Liver (tissue), 9 donors: Measurements from ENCODE around the gene IQCM. TPM values are rescaled to one million over a fixed set of nuclear protein-coding genes. Genes with fewer than 3 reads are reported as not detected.

Source experiments
- DNase-seq: peaks from one replicate; pipeline ENCODE4 v3.0.0-alpha.2; 2017; ENCODE audit warnings: low spot score
- H3K27ac ChIP-seq, 2 donors: one replicate each; pipeline ENCODE4 v1.7.0; 2013; ENCODE audit warnings: inconsistent platforms in 2 of 2, low read length in 2 of 2, control low read depth in 1 of 2, low read depth in 1 of 2, mild to moderate bottlenecking in 1 of 2
- H3K27me3 ChIP-seq, 4 donors: one replicate each; pipeline versions ENCODE4 v1.6.1 to v1.7.0; 2013; ENCODE audit warnings: low read length in 3 of 4, inconsistent platforms in 1 of 4, mild to moderate bottlenecking in 1 of 4, moderate library complexity in 1 of 4; ENCODE audit not compliant: control insufficient read depth in 4 of 4, insufficient read depth in 4 of 4
- H3K36me3 ChIP-seq, 4 donors: one replicate each; pipeline versions ENCODE4 v1.6.1 to v1.7.0; 2013; ENCODE audit warnings: low read length in 3 of 4, mild to moderate bottlenecking in 3 of 4, low read depth in 1 of 4, moderate library complexity in 1 of 4; ENCODE audit not compliant: control insufficient read depth in 4 of 4, insufficient read depth in 3 of 4
- H3K4me1 ChIP-seq, 4 donors: one replicate each; pipeline versions ENCODE4 v1.6.1 to v1.7.0; 2013; ENCODE audit warnings: low read length in 3 of 4, mild to moderate bottlenecking in 3 of 4, moderate library complexity in 1 of 4; ENCODE audit not compliant: control insufficient read depth in 4 of 4, insufficient read depth in 4 of 4
- H3K4me3 ChIP-seq, 3 donors: one replicate each; pipeline versions ENCODE4 v1.6.1 to v1.7.0; 2013; ENCODE audit warnings: low read length in 3 of 3, control low read depth in 1 of 3, low read depth in 1 of 3, mild to moderate bottlenecking in 1 of 3
- H3K9ac ChIP-seq, 2 donors: one replicate each; pipeline ENCODE4 v1.7.0; 2013; ENCODE audit warnings: low read length in 2 of 2, mild to moderate bottlenecking in 2 of 2, moderate library complexity in 2 of 2, control low read depth in 1 of 2, low read depth in 1 of 2
- H3K9me3 ChIP-seq, 4 donors: one replicate each; pipeline versions ENCODE4 v1.6.1 to v1.7.0; 2013; ENCODE audit warnings: low read length in 3 of 4; ENCODE audit not compliant: control insufficient read depth in 4 of 4
- EGR1 ChIP-seq, 2 donors: IDR thresholded peaks; 2 replicates each; pipeline ENCODE4 v1.6.1; 2016 to 2018; ENCODE audit warnings: antibody characterized with exemption in 2 of 2, low read depth in 2 of 2
- FOXA1 ChIP-seq: IDR thresholded peaks from 2 replicates; pipeline ENCODE4 v1.6.1; 2016; ENCODE audit warnings: antibody characterized with exemption
- GABPA ChIP-seq, 2 donors: IDR thresholded peaks in 1 of 2; conservative IDR thresholded peaks in 1 of 2; 2 replicates each; pipeline ENCODE4 v1.6.1; 2016; ENCODE audit warnings: antibody characterized with exemption in 2 of 2, mild to moderate bottlenecking in 1 of 2, moderate library complexity in 1 of 2
- HNF4A ChIP-seq, 2 donors: conservative IDR thresholded peaks; 2 replicates each; pipeline ENCODE4 v1.6.1; 2016; ENCODE audit warnings: antibody characterized with exemption in 2 of 2, mild to moderate bottlenecking in 2 of 2
- HNF4G ChIP-seq: IDR thresholded peaks from 2 replicates; pipeline ENCODE4 v1.6.1; 2016; ENCODE audit warnings: antibody characterized with exemption
- JUND ChIP-seq, 2 donors: IDR thresholded peaks; 2 replicates each; pipeline ENCODE4 v1.6.1; 2016; ENCODE audit warnings: antibody characterized with exemption in 2 of 2
- NR2F2 ChIP-seq: IDR thresholded peaks from 2 replicates; pipeline ENCODE4 v1.6.1; 2016; ENCODE audit warnings: antibody characterized with exemption
- RAD21 ChIP-seq, 2 donors: IDR thresholded peaks; 2 replicates each; pipeline ENCODE4 v1.6.1; 2016; ENCODE audit warnings: antibody characterized with exemption in 2 of 2, mild to moderate bottlenecking in 2 of 2
- RXRA ChIP-seq, 2 donors: IDR thresholded peaks; 2 replicates each; pipeline ENCODE4 v1.6.1; 2017 to 2018; ENCODE audit warnings: antibody characterized with exemption in 2 of 2, mild to moderate bottlenecking in 1 of 2
- SP1 ChIP-seq: IDR thresholded peaks from 2 replicates; pipeline ENCODE4 v1.6.1; 2018; ENCODE audit warnings: antibody characterized with exemption, mild to moderate bottlenecking
- TAF1 ChIP-seq: conservative IDR thresholded peaks from 2 replicates; pipeline ENCODE4 v1.6.1; 2016; ENCODE audit warnings: antibody characterized with exemption, mild to moderate bottlenecking
- YY1 ChIP-seq: IDR thresholded peaks from 2 replicates; pipeline ENCODE4 v1.6.1; 2016; ENCODE audit warnings: antibody characterized with exemption, mild to moderate bottlenecking
- WGBS: extraction: QIAGEN DNeasy Blood & Tissue Kit; methylation state at CpG from one replicate; pipeline ENCODE4 v1.1.7; 2013; 5-methylcytosine and 5-hydroxymethylcytosine counted together
- polyA plus RNA-seq, 2 donors: library from polyadenylated mRNA; stranded (reverse) in 1 of 2; unstranded in 1 of 2; fragments of 200-250 nt in 1 of 2; fragments of >200 nt in 1 of 2; fragmentation: Nextera tagmentation in 1 of 2; extraction: Ambion mirVana in 1 of 2; gene quantifications; one replicate each; pipeline versions ENCODE4 v1.2.1 to v1.2.3, GENCODE V29; 2013 to 2015
- total RNA-seq, 2 donors: library from RNA; depleted of rRNA; stranded (reverse); fragments of >200 nt; gene quantifications; one replicate each; pipeline ENCODE4 v1.2.3, GENCODE V29; 2014
- TF ChIP-seq, protein P1 (sequence below): IDR thresholded peaks from 2 replicates; pipeline ENCODE4 v1.6.1; 2016; ENCODE audit warnings: antibody characterized with exemption
- TF ChIP-seq, protein P2 (sequence below): IDR thresholded peaks from 2 replicates; pipeline ENCODE4 v1.6.1; 2016; ENCODE audit warnings: antibody characterized with exemption, mild to moderate bottlenecking
- TF ChIP-seq, protein P3 (sequence below): IDR thresholded peaks from 2 replicates; pipeline ENCODE4 v1.6.1; 2016; ENCODE audit warnings: antibody characterized with exemption
- TF ChIP-seq, protein P4 (sequence below): fragments of 150-350 bp; IDR thresholded peaks from 2 replicates; pipeline ENCODE4 v1.5.1; 2017; ENCODE audit warnings: improper control_type of control experiment, low read depth, low read length; ENCODE audit not compliant: missing input control
- donor health status: healthy.
- donor health status: healthy.
- donor health status: healthy.
- donor health status: healthy.
- donor health status: healthy.

IQCM gene
- total and polyA plus RNA-seq, 4 donors: 0.08 TPM; not detected in 3

DNA sequence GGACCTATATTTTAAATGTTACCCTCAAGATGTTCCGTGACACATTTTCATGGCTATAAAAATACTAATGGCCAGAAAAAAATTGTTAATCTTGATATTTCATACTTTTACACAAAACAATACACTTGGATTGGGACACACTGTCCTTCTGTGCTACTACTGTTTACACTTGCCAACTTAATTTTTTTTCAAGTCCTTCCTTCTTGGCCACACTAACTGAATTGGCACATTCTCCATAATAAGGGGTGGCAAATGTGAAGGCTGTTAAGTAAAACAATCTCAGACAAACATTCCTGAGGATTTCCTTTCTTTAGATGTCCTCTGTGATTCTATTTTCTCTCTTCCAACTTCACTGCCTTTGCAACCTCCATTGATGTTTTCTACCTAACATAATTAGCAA lies 225.8 kb downstream of the IQCM start:
- no peaks in the 10 kb centered on the region for H3K9me3 ChIP-seq
- no peak overlapping the region for H3K4me3 ChIP-seq
- no peaks in the 10 kb centered on the region for H3K27me3 ChIP-seq
- H3K36me3 ChIP-seq: no peaks in the 10 kb centered on the region
- DNase-seq: no peak
- WGBS: 90% methylated on average over 1 of the region's 1 CpG
- H3K27ac ChIP-seq: no peak overlapping the region
- TF ChIP-seq HNF4G: no peak
- TF ChIP-seq JUND (IDR thresholded peaks at IDR 0.05): no peak
- no peak overlapping the region for H3K9ac ChIP-seq
- H3K4me1 ChIP-seq: no peaks in the 10 kb centered on the region

DNA sequence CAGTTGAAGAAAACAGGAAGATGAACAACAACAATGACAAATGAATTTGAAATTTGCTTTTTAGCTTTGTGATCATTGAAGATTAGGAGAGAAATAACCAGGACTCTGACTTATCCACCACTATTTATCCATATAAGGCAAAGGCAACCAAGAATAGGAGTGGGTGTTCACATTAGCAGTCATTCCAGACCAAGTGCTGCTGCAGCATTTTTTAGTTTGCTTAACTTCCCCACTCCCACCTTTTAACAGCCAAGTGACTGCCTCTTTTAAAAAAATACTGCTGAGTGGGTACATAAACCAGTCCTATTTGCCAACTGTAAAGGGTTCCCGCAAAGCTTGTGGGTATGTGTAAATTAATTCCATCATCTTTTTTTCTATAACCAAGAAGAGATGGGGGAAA lies 230.9 kb downstream of the IQCM start:
- Histone ChIP-seq H3K4me3 (no peak overlapping the region), H3K27me3 (no peaks in the 10 kb centered on the region), H3K9ac (no peak overlapping the region), H3K9me3 (no peaks in the 10 kb centered on the region), H3K27ac (no peak overlapping the region), H3K4me1 (no peaks in the 10 kb centered on the region), H3K36me3 (no peaks in the 10 kb centered on the region)
- no peak for TF ChIP-seq FOXA1
- TF ChIP-seq YY1: no peak
- no peak for TF ChIP-seq SP1
- no peak for TF ChIP-seq NR2F2
- TF ChIP-seq RAD21 (IDR thresholded peaks at IDR 0.05): no peak
- TF ChIP-seq, protein P1, sequence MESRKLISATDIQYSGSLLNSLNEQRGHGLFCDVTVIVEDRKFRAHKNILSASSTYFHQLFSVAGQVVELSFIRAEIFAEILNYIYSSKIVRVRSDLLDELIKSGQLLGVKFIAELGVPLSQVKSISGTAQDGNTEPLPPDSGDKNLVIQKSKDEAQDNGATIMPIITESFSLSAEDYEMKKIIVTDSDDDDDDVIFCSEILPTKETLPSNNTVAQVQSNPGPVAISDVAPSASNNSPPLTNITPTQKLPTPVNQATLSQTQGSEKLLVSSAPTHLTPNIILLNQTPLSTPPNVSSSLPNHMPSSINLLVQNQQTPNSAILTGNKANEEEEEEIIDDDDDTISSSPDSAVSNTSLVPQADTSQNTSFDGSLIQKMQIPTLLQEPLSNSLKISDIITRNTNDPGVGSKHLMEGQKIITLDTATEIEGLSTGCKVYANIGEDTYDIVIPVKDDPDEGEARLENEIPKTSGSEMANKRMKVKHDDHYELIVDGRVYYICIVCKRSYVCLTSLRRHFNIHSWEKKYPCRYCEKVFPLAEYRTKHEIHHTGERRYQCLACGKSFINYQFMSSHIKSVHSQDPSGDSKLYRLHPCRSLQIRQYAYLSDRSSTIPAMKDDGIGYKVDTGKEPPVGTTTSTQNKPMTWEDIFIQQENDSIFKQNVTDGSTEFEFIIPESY: no peak
- TF ChIP-seq, protein P2, sequence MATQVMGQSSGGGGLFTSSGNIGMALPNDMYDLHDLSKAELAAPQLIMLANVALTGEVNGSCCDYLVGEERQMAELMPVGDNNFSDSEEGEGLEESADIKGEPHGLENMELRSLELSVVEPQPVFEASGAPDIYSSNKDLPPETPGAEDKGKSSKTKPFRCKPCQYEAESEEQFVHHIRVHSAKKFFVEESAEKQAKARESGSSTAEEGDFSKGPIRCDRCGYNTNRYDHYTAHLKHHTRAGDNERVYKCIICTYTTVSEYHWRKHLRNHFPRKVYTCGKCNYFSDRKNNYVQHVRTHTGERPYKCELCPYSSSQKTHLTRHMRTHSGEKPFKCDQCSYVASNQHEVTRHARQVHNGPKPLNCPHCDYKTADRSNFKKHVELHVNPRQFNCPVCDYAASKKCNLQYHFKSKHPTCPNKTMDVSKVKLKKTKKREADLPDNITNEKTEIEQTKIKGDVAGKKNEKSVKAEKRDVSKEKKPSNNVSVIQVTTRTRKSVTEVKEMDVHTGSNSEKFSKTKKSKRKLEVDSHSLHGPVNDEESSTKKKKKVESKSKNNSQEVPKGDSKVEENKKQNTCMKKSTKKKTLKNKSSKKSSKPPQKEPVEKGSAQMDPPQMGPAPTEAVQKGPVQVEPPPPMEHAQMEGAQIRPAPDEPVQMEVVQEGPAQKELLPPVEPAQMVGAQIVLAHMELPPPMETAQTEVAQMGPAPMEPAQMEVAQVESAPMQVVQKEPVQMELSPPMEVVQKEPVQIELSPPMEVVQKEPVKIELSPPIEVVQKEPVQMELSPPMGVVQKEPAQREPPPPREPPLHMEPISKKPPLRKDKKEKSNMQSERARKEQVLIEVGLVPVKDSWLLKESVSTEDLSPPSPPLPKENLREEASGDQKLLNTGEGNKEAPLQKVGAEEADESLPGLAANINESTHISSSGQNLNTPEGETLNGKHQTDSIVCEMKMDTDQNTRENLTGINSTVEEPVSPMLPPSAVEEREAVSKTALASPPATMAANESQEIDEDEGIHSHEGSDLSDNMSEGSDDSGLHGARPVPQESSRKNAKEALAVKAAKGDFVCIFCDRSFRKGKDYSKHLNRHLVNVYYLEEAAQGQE: no peak
- no peak for DNase-seq
- 84% methylated on average over 1 of the region's 1 CpG for WGBS

DNA sequence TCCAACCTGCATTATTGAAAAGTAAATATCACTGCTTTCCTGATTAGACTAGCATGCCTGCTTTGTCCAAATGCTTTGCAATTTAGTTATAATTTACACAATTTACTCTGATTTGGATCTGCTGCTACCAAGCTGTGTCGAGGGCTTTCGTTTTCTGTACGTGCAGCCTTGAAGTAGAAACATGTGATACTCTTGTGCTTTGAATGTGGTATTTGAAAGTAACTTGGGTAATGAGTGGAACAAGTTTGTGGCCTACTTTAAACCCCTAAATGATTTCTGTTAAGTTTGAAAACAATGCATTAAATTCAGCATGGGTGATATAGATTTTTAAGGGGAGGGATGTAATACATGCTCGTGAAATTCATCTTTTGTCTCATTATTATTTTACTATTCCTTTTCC lies 240.7 kb downstream of the IQCM start:
- H3K9ac ChIP-seq: no peak overlapping the region
- no peaks in the 10 kb centered on the region for H3K27me3 ChIP-seq
- H3K4me3 ChIP-seq: no peak overlapping the region
- 88% methylated on average over 4 of the region's 4 CpGs for WGBS
- no peaks in the 10 kb centered on the region for H3K9me3 ChIP-seq
- no peaks in the 10 kb centered on the region for H3K36me3 ChIP-seq
- DNase-seq: no peak
- H3K4me1 ChIP-seq: no peaks in the 10 kb centered on the region
- no peak overlapping the region for H3K27ac ChIP-seq
- no peak for TF ChIP-seq YY1
- TF ChIP-seq GABPA (IDR thresholded peaks at IDR 0.05 in 1 of 2, conservative IDR thresholded peaks at IDR 0.05 in 1 of 2): no peak
- TF ChIP-seq SP1: no peak
- TF ChIP-seq HNF4A (conservative IDR thresholded peaks at IDR 0.05): no peak
- TF ChIP-seq, protein P3, sequence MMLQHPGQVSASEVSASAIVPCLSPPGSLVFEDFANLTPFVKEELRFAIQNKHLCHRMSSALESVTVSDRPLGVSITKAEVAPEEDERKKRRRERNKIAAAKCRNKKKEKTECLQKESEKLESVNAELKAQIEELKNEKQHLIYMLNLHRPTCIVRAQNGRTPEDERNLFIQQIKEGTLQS: no peak
- TF ChIP-seq, protein P2: no peak
- TF ChIP-seq TAF1: no peak
- no peak for TF ChIP-seq EGR1 (IDR thresholded peaks at IDR 0.05; ENCODE audit: low read depth in 2 of 2)
- TF ChIP-seq JUND (IDR thresholded peaks at IDR 0.05): no peak
- TF ChIP-seq RXRA (IDR thresholded peaks at IDR 0.05): no peak
- TF ChIP-seq, protein P4, sequence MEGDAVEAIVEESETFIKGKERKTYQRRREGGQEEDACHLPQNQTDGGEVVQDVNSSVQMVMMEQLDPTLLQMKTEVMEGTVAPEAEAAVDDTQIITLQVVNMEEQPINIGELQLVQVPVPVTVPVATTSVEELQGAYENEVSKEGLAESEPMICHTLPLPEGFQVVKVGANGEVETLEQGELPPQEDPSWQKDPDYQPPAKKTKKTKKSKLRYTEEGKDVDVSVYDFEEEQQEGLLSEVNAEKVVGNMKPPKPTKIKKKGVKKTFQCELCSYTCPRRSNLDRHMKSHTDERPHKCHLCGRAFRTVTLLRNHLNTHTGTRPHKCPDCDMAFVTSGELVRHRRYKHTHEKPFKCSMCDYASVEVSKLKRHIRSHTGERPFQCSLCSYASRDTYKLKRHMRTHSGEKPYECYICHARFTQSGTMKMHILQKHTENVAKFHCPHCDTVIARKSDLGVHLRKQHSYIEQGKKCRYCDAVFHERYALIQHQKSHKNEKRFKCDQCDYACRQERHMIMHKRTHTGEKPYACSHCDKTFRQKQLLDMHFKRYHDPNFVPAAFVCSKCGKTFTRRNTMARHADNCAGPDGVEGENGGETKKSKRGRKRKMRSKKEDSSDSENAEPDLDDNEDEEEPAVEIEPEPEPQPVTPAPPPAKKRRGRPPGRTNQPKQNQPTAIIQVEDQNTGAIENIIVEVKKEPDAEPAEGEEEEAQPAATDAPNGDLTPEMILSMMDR: no peak
- TF ChIP-seq NR2F2: no peak
- TF ChIP-seq FOXA1: no peak
- TF ChIP-seq RAD21 (IDR thresholded peaks at IDR 0.05): no peak
